Stimulated activated CD4-positive, alpha-beta T cell treated with anti-CD3 and anti-CD28 coated beads, Interleukin-12 subunit alpha, Interleukin-12 subunit beta, amount 100 ng/mL, for 48 hours (primary cell): Measurements from ENCODE around the gene ALCAM.
A peak's percentile ranks its signal among the peaks of the same experiment; 100 is the strongest.

ENCODE experiments used
- DNase-seq, 3 donors: peaks; one replicate each; pipeline ENCODE4 v3.0.0-alpha.2; 2020; ENCODE audit warnings: low read depth in 2 of 3, low spot score in 1 of 3

Gene ALCAM

GRCh38 chr3:105366326-105367062 is at the start of gene ALCAM:
Gene ALCAM, plus strand, starts transcription at chr3:105366909.
- DNase-seq, result peak; percentile 69 to 84 (median 82)

- DNase-seq, result no peak
These were observed 48.9 kb upstream of the ALCAM start for GRCh38 chr3:105317841-105318240.

- no peak for DNase-seq
These were observed 44.0 kb upstream of the ALCAM start for GRCh38 chr3:105322570-105323273.

- DNase-seq, result no peak
These were observed 43.5 kb upstream of the ALCAM start for GRCh38 chr3:105323274-105323599.

- no peak for DNase-seq
These were observed 41.8 kb upstream of the ALCAM start for GRCh38 chr3:105324951-105325350.

GRCh38 chr3:105327662-105328337 is 38.9 kb upstream of the ALCAM start:
- no peak for DNase-seq

- DNase-seq, result no peak
These were observed 38.4 kb upstream of the ALCAM start for GRCh38 chr3:105328338-105328730.

GRCh38 chr3:105332961-105333360 is 33.7 kb upstream of the ALCAM start:
- DNase-seq, result no peak

- DNase-seq, result no peak
These were observed 32.4 kb upstream of the ALCAM start for GRCh38 chr3:105334138-105334882.

- no peak for DNase-seq
These were observed 26.8 kb upstream of the ALCAM start for GRCh38 chr3:105339946-105340345.

- DNase-seq, result no peak
These were observed 22.7 kb upstream of the ALCAM start for GRCh38 chr3:105343991-105344390.

GRCh38 chr3:105345156-105345555 is 21.6 kb upstream of the ALCAM start:
- no peak for DNase-seq

GRCh38 chr3:105347625-105348302 is 18.9 kb upstream of the ALCAM start:
- no peak for DNase-seq

GRCh38 chr3:105348307-105348706 is 18.4 kb upstream of the ALCAM start:
- no peak for DNase-seq

- no peak for DNase-seq
These were observed 16.9 kb upstream of the ALCAM start for GRCh38 chr3:105349684-105350387.

- no peak for DNase-seq
These were observed 14.9 kb upstream of the ALCAM start for GRCh38 chr3:105351821-105352220.

- no peak for DNase-seq
These were observed 13.7 kb upstream of the ALCAM start for GRCh38 chr3:105352976-105353375.

GRCh38 chr3:105353485-105354161 is 13.1 kb upstream of the ALCAM start:
- no peak for DNase-seq

GRCh38 chr3:105354429-105354828 is 12.3 kb upstream of the ALCAM start:
- no peak for DNase-seq
